ENCODE measurements around the gene EMILIN3. TPM values are rescaled to one million over a fixed set of nuclear protein-coding genes. Genes with fewer than 3 reads are reported as not detected.

The EMILIN3 gene
- under 0.01 TPM in 1 of 2 replicates, not detected in the other for total RNA-seq

GRCh38 chr20:41366546-41367392 is at the start of gene EMILIN3:
Gene EMILIN3 (minus strand): TSS chr20:41366818. CDS start chr20:41366634, 184 bp downstream.

GRCh38 chr20:41340327-41341055 is 26.1 kb downstream of the EMILIN3 start, which contains the start of gene LPIN3:
Gene LPIN3 (plus strand): TSS chr20:41340821. CDS start chr20:41345804, 4,983 bp downstream.

GRCh38 chr20:41317546-41318270 is 48.9 kb downstream of the EMILIN3 start, which contains the start of gene ZHX3:
Gene ZHX3 (minus strand): TSS chr20:41317731. CDS start chr20:41204916, 112,815 bp downstream.

Other genes with a start within 250 kb of the EMILIN3 start
- 87.4 and 103 TPM in 2 replicates for gene PLCG1, start 229.3 kb downstream of the EMILIN3 start, total RNA-seq
- 2.6 and 4.0 TPM in 2 replicates for gene ZHX3, start 49.1 kb downstream of the EMILIN3 start, total RNA-seq
- 0.97 and 3.6 TPM in 2 replicates for gene LPIN3, start 26.0 kb downstream of the EMILIN3 start, total RNA-seq

Measured in epithelial cell of umbilical artery (primary cell).